HepG2 (cell line): ENCODE measurements around the gene SURF6. TPM values are rescaled to one million over a fixed set of nuclear protein-coding genes. Genes with fewer than 3 reads are reported as not detected.

ENCODE experiments used
- DBP ChIP-seq: sonication (generic); formaldehyde crosslinking; IDR thresholded peaks from 2 replicates; pipeline ENCODE4 v1.4.0; 2020; ENCODE audit warnings: missing genetic modification reagents; ENCODE audit errors: not compliant biosample characterization
- FOXA3 ChIP-seq: IDR thresholded peaks from 2 replicates; pipeline ENCODE4 v1.6.1; 2016; ENCODE audit warnings: missing genetic modification reagents, missing compliant biosample characterization
- JUN ChIP-seq: sonication (generic); formaldehyde crosslinking; IDR thresholded peaks from 2 replicates; pipeline ENCODE4 v1.4.0; 2020; ENCODE audit warnings: mild to moderate bottlenecking, missing genetic modification reagents
- MBD4 ChIP-seq: IDR thresholded peaks from 2 replicates; pipeline ENCODE4 v1.6.1; 2012; ENCODE audit warnings: low read length, inconsistent platforms, borderline replicate concordance
- NFE2L2 ChIP-seq: fragments of 150-350 bp; IDR thresholded peaks from 2 replicates; pipeline ENCODE4 v1.6.1; 2014; ENCODE audit warnings: low read length
- NFYB ChIP-seq: sonication (generic); formaldehyde crosslinking; IDR thresholded peaks from 2 replicates; pipeline ENCODE4 v1.4.0; 2020; ENCODE audit warnings: missing genetic modification reagents
- SP140L ChIP-seq: sonication (generic); formaldehyde crosslinking; IDR thresholded peaks from 2 replicates; pipeline ENCODE4 v1.4.0; 2020; ENCODE audit warnings: missing genetic modification reagents, borderline replicate concordance
- TERF1 ChIP-seq: sonication (generic); formaldehyde crosslinking; IDR thresholded peaks from 2 replicates; pipeline ENCODE4 v1.8.0; 2022; ENCODE audit warnings: mild to moderate bottlenecking, missing genetic modification reagents, moderate library complexity
- ZFP36L1 ChIP-seq: sonication (generic); formaldehyde crosslinking; IDR thresholded peaks from 2 replicates; pipeline ENCODE4 v1.8.0; 2022; ENCODE audit warnings: mild to moderate bottlenecking, missing genetic modification reagents, moderate library complexity
- ZFY ChIP-seq: sonication (generic); formaldehyde crosslinking; IDR thresholded peaks from 2 replicates; pipeline ENCODE4 v1.4.0; 2020; ENCODE audit warnings: missing genetic modification reagents
- ZNF329 ChIP-seq: sonication (generic); formaldehyde crosslinking; IDR thresholded peaks from 2 replicates; pipeline ENCODE4 v1.9.0; 2021; ENCODE audit warnings: low read depth, mild to moderate bottlenecking, missing genetic modification reagents
- ZNF331 ChIP-seq: sonication (generic); formaldehyde crosslinking; IDR thresholded peaks from 2 replicates; pipeline ENCODE4 v1.4.0; 2020; ENCODE audit warnings: missing genetic modification reagents
- ZNF354B ChIP-seq: sonication (generic); formaldehyde crosslinking; IDR thresholded peaks from 2 replicates; pipeline ENCODE4 v1.8.0; 2022; ENCODE audit warnings: mild to moderate bottlenecking, missing genetic modification reagents
- ZNF652 ChIP-seq: IDR thresholded peaks from 2 replicates; pipeline ENCODE4 v1.6.1; 2016; ENCODE audit warnings: low read depth, borderline replicate concordance
- ZNF674 ChIP-seq: sonication (generic); formaldehyde crosslinking; IDR thresholded peaks from 2 replicates; pipeline ENCODE4 v1.5.0; 2020; ENCODE audit warnings: low read depth, mild to moderate bottlenecking, missing genetic modification reagents
- polyA plus RNA-seq, 8 experiments: library from polyadenylated mRNA; depleted of rRNA in 3 of 8; stranded (reverse) in 7 of 8; unstranded in 1 of 8; fragments of >200 nt; fragmentation: Illumina TruSeq in 4 of 8; extraction: Trizol in 4 of 8; gene quantifications; 2 replicates each; pipeline versions ENCODE4 v1.2.1 to v1.2.3, GENCODE V29; 2011 to 2016; ENCODE audit warnings: low read depth in 4 of 8, missing spikeins in 1 of 8, mixed read lengths in 1 of 8; ENCODE audit not compliant: insufficient read depth in 1 of 8
- total RNA-seq, 5 experiments: library from RNA; depleted of rRNA; stranded (reverse); fragments of >200 nt; fragmentation: Illumina TruSeq; extraction: Trizol; gene quantifications; 2 replicates each; pipeline ENCODE4 v1.2.3, GENCODE V29; 2016; ENCODE audit warnings: low read depth in 1 of 5
- TF ChIP-seq, protein P1 (sequence below): sonication (generic); formaldehyde crosslinking; IDR thresholded peaks from 2 replicates; pipeline ENCODE4 v1.8.1; 2023; ENCODE audit warnings: mild to moderate bottlenecking, inconsistent platforms, moderate library complexity, missing genetic modification reagents, borderline replicate concordance
- TF ChIP-seq, protein P2 (sequence below): sonication (generic); formaldehyde crosslinking; IDR thresholded peaks from 2 replicates; pipeline ENCODE4 v1.4.0; 2020; ENCODE audit warnings: missing genetic modification reagents, mild to moderate bottlenecking, borderline replicate concordance

Gene SURF6
- total and polyA plus RNA-seq, 2 of the 13 experiments (the other 11 are each of a cell fraction or from before 2014, with no cell fraction given), result 5.9 to 14.7 TPM

- TF ChIP-seq ZNF354B, result no peak
- no peak for TF ChIP-seq ZFY (CRISPR knock-in tag)
- TF ChIP-seq MBD4, result 0 out of 2 replicates have a peak, but pooled peaks have one; percentile 46
- TF ChIP-seq ZNF674 (CRISPR knock-in tag), result no peak
- TF ChIP-seq, protein P1, sequence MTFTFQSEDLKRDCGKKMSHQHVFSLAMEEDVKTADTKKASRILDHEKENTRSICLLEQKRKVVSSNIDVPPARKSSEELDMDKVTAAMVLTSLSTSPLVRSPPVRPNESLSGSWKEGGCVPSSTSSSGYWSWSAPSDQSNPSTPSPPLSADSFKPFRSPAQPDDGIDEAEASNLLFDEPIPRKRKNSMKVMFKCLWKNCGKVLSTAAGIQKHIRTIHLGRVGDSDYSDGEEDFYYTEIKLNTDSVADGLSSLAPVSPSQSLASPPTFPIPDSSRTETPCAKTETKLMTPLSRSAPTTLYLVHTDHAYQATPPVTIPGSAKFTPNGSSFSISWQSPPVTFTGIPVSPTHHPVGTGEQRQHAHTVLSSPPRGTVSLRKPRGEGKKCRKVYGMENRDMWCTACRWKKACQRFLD, result no peak
- no peak for TF ChIP-seq SP140L (CRISPR knock-in tag)
- no peak for TF ChIP-seq NFE2L2
- TF ChIP-seq, protein P2, sequence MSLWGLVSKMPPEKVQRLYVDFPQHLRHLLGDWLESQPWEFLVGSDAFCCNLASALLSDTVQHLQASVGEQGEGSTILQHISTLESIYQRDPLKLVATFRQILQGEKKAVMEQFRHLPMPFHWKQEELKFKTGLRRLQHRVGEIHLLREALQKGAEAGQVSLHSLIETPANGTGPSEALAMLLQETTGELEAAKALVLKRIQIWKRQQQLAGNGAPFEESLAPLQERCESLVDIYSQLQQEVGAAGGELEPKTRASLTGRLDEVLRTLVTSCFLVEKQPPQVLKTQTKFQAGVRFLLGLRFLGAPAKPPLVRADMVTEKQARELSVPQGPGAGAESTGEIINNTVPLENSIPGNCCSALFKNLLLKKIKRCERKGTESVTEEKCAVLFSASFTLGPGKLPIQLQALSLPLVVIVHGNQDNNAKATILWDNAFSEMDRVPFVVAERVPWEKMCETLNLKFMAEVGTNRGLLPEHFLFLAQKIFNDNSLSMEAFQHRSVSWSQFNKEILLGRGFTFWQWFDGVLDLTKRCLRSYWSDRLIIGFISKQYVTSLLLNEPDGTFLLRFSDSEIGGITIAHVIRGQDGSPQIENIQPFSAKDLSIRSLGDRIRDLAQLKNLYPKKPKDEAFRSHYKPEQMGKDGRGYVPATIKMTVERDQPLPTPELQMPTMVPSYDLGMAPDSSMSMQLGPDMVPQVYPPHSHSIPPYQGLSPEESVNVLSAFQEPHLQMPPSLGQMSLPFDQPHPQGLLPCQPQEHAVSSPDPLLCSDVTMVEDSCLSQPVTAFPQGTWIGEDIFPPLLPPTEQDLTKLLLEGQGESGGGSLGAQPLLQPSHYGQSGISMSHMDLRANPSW (CRISPR knock-in tag), result no peak
- TF ChIP-seq JUN (CRISPR knock-in tag), result no peak
- TF ChIP-seq ZNF652, result 0 out of 2 replicates have a peak, but pooled peaks have one; percentile 3
- no peak for TF ChIP-seq TERF1
- no peak for TF ChIP-seq ZNF329 (CRISPR knock-in tag)
- no peak for TF ChIP-seq DBP (CRISPR knock-in tag)
- TF ChIP-seq ZNF331 (CRISPR knock-in tag), result 0 out of 2 replicates have a peak, but pooled peaks have one; percentile 1
- no peak for TF ChIP-seq NFYB (CRISPR knock-in tag)
- TF ChIP-seq FOXA3 (CRISPR knock-in tag), result 0 out of 2 replicates have a peak, but pooled peaks have one; percentile 3
- TF ChIP-seq ZFP36L1, result no peak
Measured at GRCh38 chr9:133374612-133375115, 38.7 kb upstream of the SURF6 start (continued).
